ENCODE measurements around the gene PRDM16.
A peak's percentile ranks its signal among the peaks of the same experiment; 100 is the strongest.

Gene PRDM16

DNA sequence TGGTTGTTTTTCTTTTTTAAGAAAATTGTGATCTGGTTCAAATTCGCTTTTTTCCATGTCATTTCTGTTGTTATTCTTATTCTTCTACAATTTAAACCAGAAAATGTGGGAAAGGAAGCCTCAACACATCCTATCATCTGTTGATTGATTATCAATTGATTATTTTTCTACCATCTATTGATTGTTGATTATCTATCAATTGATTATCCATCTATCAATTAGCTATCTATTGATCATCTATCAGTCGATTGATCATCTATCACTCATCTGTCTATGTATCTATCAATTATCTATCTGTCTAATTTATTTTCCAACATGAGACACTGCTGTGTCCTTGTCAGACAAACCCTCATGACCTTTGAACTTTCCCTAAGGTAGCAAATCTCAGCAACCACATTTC is 249.3 kb downstream of the PRDM16 start:
- TF ChIP-seq BCL11A (tag by site-specific recombination; IDR thresholded peaks at IDR 0.05; ENCODE audit: low read depth) (no peak), ZNF791 (tag by site-specific recombination; IDR thresholded peaks at IDR 0.05) (no peak), ZNF155 (tag by site-specific recombination; IDR thresholded peaks at IDR 0.05) (no peak), ZFHX2 (tag by site-specific recombination; conservative IDR thresholded peaks at IDR 0.05) (no peak)
- TF ChIP-seq, protein P1, sequence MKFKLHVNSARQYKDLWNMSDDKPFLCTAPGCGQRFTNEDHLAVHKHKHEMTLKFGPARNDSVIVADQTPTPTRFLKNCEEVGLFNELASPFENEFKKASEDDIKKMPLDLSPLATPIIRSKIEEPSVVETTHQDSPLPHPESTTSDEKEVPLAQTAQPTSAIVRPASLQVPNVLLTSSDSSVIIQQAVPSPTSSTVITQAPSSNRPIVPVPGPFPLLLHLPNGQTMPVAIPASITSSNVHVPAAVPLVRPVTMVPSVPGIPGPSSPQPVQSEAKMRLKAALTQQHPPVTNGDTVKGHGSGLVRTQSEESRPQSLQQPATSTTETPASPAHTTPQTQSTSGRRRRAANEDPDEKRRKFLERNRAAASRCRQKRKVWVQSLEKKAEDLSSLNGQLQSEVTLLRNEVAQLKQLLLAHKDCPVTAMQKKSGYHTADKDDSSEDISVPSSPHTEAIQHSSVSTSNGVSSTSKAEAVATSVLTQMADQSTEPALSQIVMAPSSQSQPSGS (tag by site-specific recombination; IDR thresholded peaks at IDR 0.05; ENCODE audit: low read depth) = no peak
- ChIA-PET CTCF (interaction anchor here (0.7 to 1.6 kb wide), 3 partner anchors 70 to 305 kb away, joined by 3 to 7 read pairs (median 3); no protein-coding TSS in a partner anchor), POLR2A (no interaction called here)
- peaks cover 13% of the 10 kb centered on the region for H3K4me1 ChIP-seq (ENCODE audit: control insufficient read depth, insufficient read depth, low read length)
- H3K4me3 ChIP-seq (ENCODE audit: low read depth, low read length) = no peak overlapping the region
- no peaks in the 10 kb centered on the region for H3K9me3 ChIP-seq (ENCODE audit: control insufficient read depth, insufficient read depth, low read depth, low read length)
- H3K27ac ChIP-seq (ENCODE audit: extremely low read depth, low read depth, low read length) = no peak overlapping the region
- no peaks in the 10 kb centered on the region for H3K36me3 ChIP-seq (ENCODE audit: control insufficient read depth in 2 of 2, insufficient read depth in 1 of 2, low read length in 2 of 2)

DNA sequence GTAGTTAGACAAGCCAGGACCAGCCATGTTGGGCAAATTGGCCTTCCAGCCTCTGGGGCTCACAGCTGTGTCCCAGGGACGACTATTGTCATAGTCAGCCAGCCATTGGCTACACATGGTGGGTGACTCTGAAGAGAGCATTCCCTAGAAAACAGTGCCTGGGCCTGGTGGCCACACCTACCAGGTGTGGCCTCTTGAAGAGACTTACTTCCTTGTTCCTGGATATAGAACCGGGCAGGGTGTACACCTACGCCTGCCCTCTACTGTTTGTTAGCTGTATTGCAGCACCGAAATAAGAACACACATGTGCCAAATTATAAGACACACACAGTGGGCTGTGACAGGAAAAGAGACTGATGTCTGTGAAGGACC is 250.9 kb downstream of the PRDM16 start:
- H3K9me3 ChIP-seq (ENCODE audit: control insufficient read depth, insufficient read depth, low read depth, low read length) = no peaks in the 10 kb centered on the region
- peaks cover 13% of the 10 kb centered on the region for H3K4me1 ChIP-seq (ENCODE audit: control insufficient read depth, insufficient read depth, low read length)
- ChIA-PET POLR2A (no interaction called here), CTCF (interaction anchor here (0.5 to 1.6 kb wide), 9 partner anchors 8 to 756 kb away, joined by 3 to 7 read pairs (median 3); no protein-coding TSS in a partner anchor)
- H3K4me3 ChIP-seq (ENCODE audit: low read depth, low read length) = no peak overlapping the region
- no peak overlapping the region; the same call in 1 of the 2 replicates for H3K27ac ChIP-seq (ENCODE audit: extremely low read depth, low read depth, low read length)
- H3K36me3 ChIP-seq (ENCODE audit: control insufficient read depth in 2 of 2, insufficient read depth in 1 of 2, low read length in 2 of 2) = no peaks in the 10 kb centered on the region
- TF ChIP-seq ZNF530 (tag by site-specific recombination; IDR thresholded peaks at IDR 0.05; ENCODE audit: low read depth) (no peak), YY2 (tag by site-specific recombination; IDR thresholded peaks at IDR 0.05) (no peak), ZNF623 (tag by site-specific recombination; IDR thresholded peaks at IDR 0.05) (no peak), KLF9 (tag by site-specific recombination; IDR thresholded peaks at IDR 0.05; ENCODE audit: low read depth) (no peak), ZNF341 (tag by site-specific recombination; IDR thresholded peaks at IDR 0.05; ENCODE audit: low read depth) (no peak), ZNF692 (tag by site-specific recombination; IDR thresholded peaks at IDR 0.05) (no peak), BCL6B (tag by site-specific recombination; IDR thresholded peaks at IDR 0.05) (peak; percentile 77; the same call in 1 of the 2 replicates), ZNF138 (tag by site-specific recombination; IDR thresholded peaks at IDR 0.05; ENCODE audit: borderline replicate concordance) (no peak), MYNN (tag by site-specific recombination; IDR thresholded peaks at IDR 0.05; ENCODE audit: borderline replicate concordance) (no peak), TRIM28 (IDR thresholded peaks at IDR 0.05; ENCODE audit: borderline replicate concordance, low read length) (peak; percentile 63; the same call in 1 of the 2 replicates), ZNF488 (tag by site-specific recombination; IDR thresholded peaks at IDR 0.05) (no peak), PRDM1 (tag by site-specific recombination; IDR thresholded peaks at IDR 0.05) (no peak), ZNF311 (tag by site-specific recombination; IDR thresholded peaks at IDR 0.05; ENCODE audit: borderline replicate concordance) (no peak), ZNF747 (tag by site-specific recombination; IDR thresholded peaks at IDR 0.05) (no peak), TCF7L2 (IDR thresholded peaks at IDR 0.05; ENCODE audit: borderline replicate concordance, low read depth, low read length) (no peak), ZNF335 (tag by site-specific recombination; conservative IDR thresholded peaks at IDR 0.05) (no peak), EGR2 (tag by site-specific recombination; IDR thresholded peaks at IDR 0.05; ENCODE audit: low read depth) (no peak), KLF8 (tag by site-specific recombination; IDR thresholded peaks at IDR 0.05) (no peak), ZEB2 (tag by site-specific recombination; IDR thresholded peaks at IDR 0.05) (peak; percentile 57; the same call in 1 of the 2 replicates)
- TF ChIP-seq, protein P2, sequence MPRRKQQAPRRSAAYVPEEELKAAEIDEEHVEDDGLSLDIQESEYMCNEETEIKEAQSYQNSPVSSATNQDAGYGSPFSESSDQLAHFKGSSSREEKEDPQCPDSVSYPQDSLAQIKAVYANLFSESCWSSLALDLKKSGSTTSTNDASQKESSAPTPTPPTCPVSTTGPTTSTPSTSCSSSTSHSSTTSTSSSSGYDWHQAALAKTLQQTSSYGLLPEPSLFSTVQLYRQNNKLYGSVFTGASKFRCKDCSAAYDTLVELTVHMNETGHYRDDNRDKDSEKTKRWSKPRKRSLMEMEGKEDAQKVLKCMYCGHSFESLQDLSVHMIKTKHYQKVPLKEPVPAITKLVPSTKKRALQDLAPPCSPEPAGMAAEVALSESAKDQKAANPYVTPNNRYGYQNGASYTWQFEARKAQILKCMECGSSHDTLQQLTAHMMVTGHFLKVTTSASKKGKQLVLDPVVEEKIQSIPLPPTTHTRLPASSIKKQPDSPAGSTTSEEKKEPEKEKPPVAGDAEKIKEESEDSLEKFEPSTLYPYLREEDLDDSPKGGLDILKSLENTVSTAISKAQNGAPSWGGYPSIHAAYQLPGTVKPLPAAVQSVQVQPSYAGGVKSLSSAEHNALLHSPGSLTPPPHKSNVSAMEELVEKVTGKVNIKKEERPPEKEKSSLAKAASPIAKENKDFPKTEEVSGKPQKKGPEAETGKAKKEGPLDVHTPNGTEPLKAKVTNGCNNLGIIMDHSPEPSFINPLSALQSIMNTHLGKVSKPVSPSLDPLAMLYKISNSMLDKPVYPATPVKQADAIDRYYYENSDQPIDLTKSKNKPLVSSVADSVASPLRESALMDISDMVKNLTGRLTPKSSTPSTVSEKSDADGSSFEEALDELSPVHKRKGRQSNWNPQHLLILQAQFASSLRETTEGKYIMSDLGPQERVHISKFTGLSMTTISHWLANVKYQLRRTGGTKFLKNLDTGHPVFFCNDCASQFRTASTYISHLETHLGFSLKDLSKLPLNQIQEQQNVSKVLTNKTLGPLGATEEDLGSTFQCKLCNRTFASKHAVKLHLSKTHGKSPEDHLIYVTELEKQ (tag by site-specific recombination; IDR thresholded peaks at IDR 0.05; ENCODE audit: borderline replicate concordance) = no peak
- TF ChIP-seq, protein P3, sequence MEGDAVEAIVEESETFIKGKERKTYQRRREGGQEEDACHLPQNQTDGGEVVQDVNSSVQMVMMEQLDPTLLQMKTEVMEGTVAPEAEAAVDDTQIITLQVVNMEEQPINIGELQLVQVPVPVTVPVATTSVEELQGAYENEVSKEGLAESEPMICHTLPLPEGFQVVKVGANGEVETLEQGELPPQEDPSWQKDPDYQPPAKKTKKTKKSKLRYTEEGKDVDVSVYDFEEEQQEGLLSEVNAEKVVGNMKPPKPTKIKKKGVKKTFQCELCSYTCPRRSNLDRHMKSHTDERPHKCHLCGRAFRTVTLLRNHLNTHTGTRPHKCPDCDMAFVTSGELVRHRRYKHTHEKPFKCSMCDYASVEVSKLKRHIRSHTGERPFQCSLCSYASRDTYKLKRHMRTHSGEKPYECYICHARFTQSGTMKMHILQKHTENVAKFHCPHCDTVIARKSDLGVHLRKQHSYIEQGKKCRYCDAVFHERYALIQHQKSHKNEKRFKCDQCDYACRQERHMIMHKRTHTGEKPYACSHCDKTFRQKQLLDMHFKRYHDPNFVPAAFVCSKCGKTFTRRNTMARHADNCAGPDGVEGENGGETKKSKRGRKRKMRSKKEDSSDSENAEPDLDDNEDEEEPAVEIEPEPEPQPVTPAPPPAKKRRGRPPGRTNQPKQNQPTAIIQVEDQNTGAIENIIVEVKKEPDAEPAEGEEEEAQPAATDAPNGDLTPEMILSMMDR (tag by site-specific recombination; IDR thresholded peaks at IDR 0.05) = peak; percentile 67; the same call in 1 of the 2 replicates
